Kidney (tissue), 14 donors: ENCODE results near the gene LBX2. TPM values are rescaled to one million over a fixed set of nuclear protein-coding genes. Genes with fewer than 3 reads are reported as not detected.

Experiments
- DNase-seq, 5 donors: peaks; one replicate each; pipeline ENCODE4 v3.0.0-alpha.2; 2013 to 2020
- FAIRE-seq: peaks from 2 replicates; lab custom pipeline; 2012; peaks lifted over from hg19 to GRCh38; lab: Jason Lieb, UNC
- H3K27ac ChIP-seq, 2 donors: one replicate each; pipeline ENCODE4 v1.7.0; 2013; ENCODE audit warnings: low read depth in 2 of 2, low read length in 2 of 2, inconsistent platforms in 1 of 2
- H3K27me3 ChIP-seq: one replicate; pipeline ENCODE4 v1.7.1; 2013; ENCODE audit warnings: low read length, inconsistent platforms; ENCODE audit not compliant: control insufficient read depth, insufficient read depth
- H3K36me3 ChIP-seq, 3 donors: one replicate each; pipeline versions ENCODE4 v1.7.0 to v1.7.1; 2013; ENCODE audit warnings: low read length in 3 of 3, control low read depth in 1 of 3, inconsistent platforms in 1 of 3; ENCODE audit not compliant: insufficient read depth in 3 of 3, control insufficient read depth in 2 of 3
- H3K4me1 ChIP-seq, 3 donors: one replicate each; pipeline versions ENCODE4 v1.7.0 to v1.7.1; 2013; ENCODE audit warnings: low read length in 3 of 3, inconsistent platforms in 1 of 3, low read depth in 1 of 3; ENCODE audit not compliant: control insufficient read depth in 2 of 3, insufficient read depth in 2 of 3
- H3K4me3 ChIP-seq, 3 donors: one replicate each; pipeline versions ENCODE4 v1.7.0 to v1.8.1; 2013; ENCODE audit warnings: low read length in 3 of 3, control low read depth in 1 of 3, inconsistent platforms in 1 of 3
- H3K9ac ChIP-seq, 3 donors: one replicate each; pipeline versions ENCODE4 v1.7.0 to v1.7.1; 2013; ENCODE audit warnings: low read length in 3 of 3, control low read depth in 1 of 3, inconsistent platforms in 1 of 3
- H3K9me3 ChIP-seq, 3 donors: one replicate each; pipeline versions ENCODE4 v1.7.0 to v1.7.1; 2013; ENCODE audit warnings: low read length in 3 of 3, control low read depth in 1 of 3, inconsistent platforms in 1 of 3; ENCODE audit not compliant: control insufficient read depth in 2 of 3, insufficient read depth in 1 of 3
- intact Hi-C: fragments of 100-400 bp; cut with DNase I; formaldehyde crosslinking; loops from one replicate; pipeline ENCODE4 v1.11.1; 2022
- polyA plus RNA-seq: library from polyadenylated mRNA; stranded (reverse); fragments of 350-450 nt; fragmentation: Illumina TruSeq; extraction: RNeasy Lipid Tissue Mini Kit (QIAGEN cat#74804); gene quantifications from one replicate; pipeline ENCODE4 v1.2.3, GENCODE V29; 2014; ENCODE audit warnings: low read depth, low replicate concordance; ENCODE audit not compliant: insufficient read depth
- total RNA-seq: library from RNA; stranded (reverse); fragmentation: NEBNext Ultra II Directional; extraction: Animal tissue kit (Norgen Biotek cat#: 25700); gene quantifications from one replicate; pipeline ENCODE4 v1.2.1, GENCODE V29; 2021
- TF ChIP-seq, protein P1 (sequence below): IDR thresholded peaks from 3 replicates; pipeline ENCODE4 v1.5.1; 2012; ENCODE audit warnings: mild to moderate bottlenecking, moderate library complexity, borderline replicate concordance; ENCODE audit not compliant: insufficient read depth; ENCODE audit errors: extremely low read depth
- donor health status: control.
- donor health status: control.
- donor health status: control.
- donor health status: control.
- donor health status: control.
- donor health status: DM: yes; HTN: yes; CAD: no.
- donor health status: Normal renal cell carcinoma (clear cell type).

LBX2 gene
- total and polyA plus RNA-seq, 2 donors from 2014 or later: 1.5 to 2.5 TPM

GRCh38 chr2:74503506-74504475, 4.4 kb upstream of the LBX2 start:
- Histone ChIP-seq H3K9ac (peak overlapping the region in 2 of 3 donors; percentile 12 to 34), H3K27ac (peak overlapping the region; percentile 70 to 87), H3K27me3 (peaks cover 9% of the 10 kb centered on the region), H3K36me3 (peaks cover 3 to 17% (median 8%) of the 10 kb centered on the region in 3 donors), H3K9me3 (no peaks in the 10 kb centered on the region), H3K4me3 (peak overlapping the region; percentile 4 to 89 (median 83)), H3K4me1 (peaks cover 0 to 25% (median 14%) of the 10 kb centered on the region in 3 donors)
- intact Hi-C loops: no loop called here
- FAIRE-seq (no peak), DNase-seq (peak in 3 of 5 donors; percentile 14 to 64 (median 20))
- TF ChIP-seq, protein P1, sequence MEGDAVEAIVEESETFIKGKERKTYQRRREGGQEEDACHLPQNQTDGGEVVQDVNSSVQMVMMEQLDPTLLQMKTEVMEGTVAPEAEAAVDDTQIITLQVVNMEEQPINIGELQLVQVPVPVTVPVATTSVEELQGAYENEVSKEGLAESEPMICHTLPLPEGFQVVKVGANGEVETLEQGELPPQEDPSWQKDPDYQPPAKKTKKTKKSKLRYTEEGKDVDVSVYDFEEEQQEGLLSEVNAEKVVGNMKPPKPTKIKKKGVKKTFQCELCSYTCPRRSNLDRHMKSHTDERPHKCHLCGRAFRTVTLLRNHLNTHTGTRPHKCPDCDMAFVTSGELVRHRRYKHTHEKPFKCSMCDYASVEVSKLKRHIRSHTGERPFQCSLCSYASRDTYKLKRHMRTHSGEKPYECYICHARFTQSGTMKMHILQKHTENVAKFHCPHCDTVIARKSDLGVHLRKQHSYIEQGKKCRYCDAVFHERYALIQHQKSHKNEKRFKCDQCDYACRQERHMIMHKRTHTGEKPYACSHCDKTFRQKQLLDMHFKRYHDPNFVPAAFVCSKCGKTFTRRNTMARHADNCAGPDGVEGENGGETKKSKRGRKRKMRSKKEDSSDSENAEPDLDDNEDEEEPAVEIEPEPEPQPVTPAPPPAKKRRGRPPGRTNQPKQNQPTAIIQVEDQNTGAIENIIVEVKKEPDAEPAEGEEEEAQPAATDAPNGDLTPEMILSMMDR: no peak

- DNase-seq: peak; percentile 76 to 96 (median 89)
- H3K4me3 ChIP-seq: peak overlapping the region; percentile 20 to 89 (median 83)
- no peak for FAIRE-seq
- no peaks in the 10 kb centered on the region for H3K9me3 ChIP-seq
- H3K4me1 ChIP-seq: peaks cover 0 to 32% (median 22%) of the 10 kb centered on the region in 3 donors
- H3K27me3 ChIP-seq: peaks cover 9% of the 10 kb centered on the region
- peak overlapping the region; percentile 86 to 87 for H3K27ac ChIP-seq
- intact Hi-C loops: no loop called here
- peaks cover 3 to 17% (median 8%) of the 10 kb centered on the region in 3 donors for H3K36me3 ChIP-seq
- TF ChIP-seq, protein P1: no peak
- peak overlapping the region in 2 of 3 donors; percentile 64 to 75 for H3K9ac ChIP-seq
These were observed 3.5 kb upstream of the LBX2 start for GRCh38 chr2:74502720-74503505.

- TF ChIP-seq, protein P1: no peak
- intact Hi-C loops: no loop called here
- H3K4me1 ChIP-seq: peaks cover 0 to 35% (median 22%) of the 10 kb centered on the region in 3 donors
These were observed 2.8 kb upstream of the LBX2 start for GRCh38 chr2:74502147-74502719.

More at GRCh38 chr2:74502147-74502719, 2.8 kb upstream of the LBX2 start:
- Histone ChIP-seq H3K27ac (peak overlapping the region; percentile 86 to 87), H3K27me3 (peaks cover 10% of the 10 kb centered on the region), H3K4me3 (peak overlapping the region; percentile 41 to 89 (median 83)), H3K9ac (peak overlapping the region in 1 of 3 donors; percentile 75), H3K36me3 (peaks cover 3 to 17% (median 8%) of the 10 kb centered on the region in 3 donors), H3K9me3 (no peaks in the 10 kb centered on the region)
- FAIRE-seq: no peak
- peak; percentile 45 to 76 (median 72) for DNase-seq
